DMS79 (cell line): ENCODE results near the gene SNAP29.
"Not testable (repeated sequence)": the region's sequence is repeated elsewhere in the genome, so short reads cannot be mapped to it uniquely, and the experiment has no call there.

Source experiments
- DNase-seq: peaks from one replicate; lab custom pipeline; 2025; lab: John Stamatoyannopoulos, UW

SNAP29 gene

GRCh38 chr22:20858615-20859416, at the start of gene SNAP29, which contains the start of gene PI4KA:
TSS of gene SNAP29 (plus strand) at chr22:20859007. CDS start at chr22:20859111, 104 bp downstream.
TSS of gene PI4KA (minus strand) at chr22:20858811. CDS start at chr22:20858725, 86 bp downstream.
- DNase-seq, result peak; percentile 67

- DNase-seq, result no peak
Observed at GRCh38 chr22:20809538-20810185, 49.1 kb upstream of the SNAP29 start.

- DNase-seq, result no peak
Observed at GRCh38 chr22:20810645-20811044, 48.2 kb upstream of the SNAP29 start.

GRCh38 chr22:20811171-20811570, 47.6 kb upstream of the SNAP29 start:
- no peak for DNase-seq

DNA sequence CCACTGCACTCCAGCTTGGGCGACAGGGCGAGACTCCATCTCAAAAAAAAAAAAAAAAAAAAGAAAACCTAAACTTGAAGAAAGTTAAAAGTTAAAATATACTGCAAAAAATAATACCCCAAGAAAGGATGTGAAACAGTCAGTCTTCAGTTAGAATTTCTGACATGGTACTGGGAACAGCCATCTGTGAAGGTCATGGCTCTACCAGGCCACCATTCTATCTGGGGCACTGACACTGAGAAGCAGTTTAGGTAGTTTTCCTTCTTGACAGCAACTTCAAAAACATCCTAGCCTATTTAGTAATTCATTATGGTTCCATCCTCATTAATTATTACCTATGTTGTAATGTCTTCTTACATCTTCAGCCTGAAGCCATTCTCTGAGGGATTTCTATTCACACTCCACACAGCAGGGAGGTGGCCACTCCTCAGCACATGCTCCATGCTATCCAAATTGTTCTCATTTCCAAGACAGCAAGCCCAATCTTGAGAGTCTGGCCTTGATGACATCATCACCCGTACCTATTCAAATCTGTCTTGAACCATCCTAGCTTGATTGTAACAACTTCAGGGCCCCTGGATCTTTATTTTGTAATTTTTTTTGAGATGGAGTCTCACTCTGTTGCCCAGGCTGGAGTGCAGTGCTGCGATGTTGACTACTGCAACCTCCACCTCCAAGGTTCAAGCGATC, 46.7 kb upstream of the SNAP29 start:
- no peak for DNase-seq

DNA sequence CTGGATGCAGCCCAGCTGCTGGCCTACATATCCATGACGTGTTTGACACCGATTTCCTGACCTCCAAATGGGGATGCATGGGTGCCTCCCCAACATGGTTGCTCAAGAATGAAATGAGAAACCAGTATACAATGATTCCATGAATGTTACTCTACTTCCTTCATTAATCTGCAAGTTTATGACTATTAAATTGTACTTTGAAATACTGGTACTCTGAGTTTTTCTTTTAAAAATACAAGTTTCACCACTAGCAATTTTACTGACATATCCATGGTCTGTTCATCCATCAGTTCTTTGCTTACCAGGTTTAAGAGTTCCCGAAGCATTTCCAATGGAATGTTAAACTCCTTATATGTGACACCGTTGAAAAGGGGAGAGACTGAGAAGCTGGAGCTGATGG, 45.8 kb upstream of the SNAP29 start:
- no peak for DNase-seq

DNA sequence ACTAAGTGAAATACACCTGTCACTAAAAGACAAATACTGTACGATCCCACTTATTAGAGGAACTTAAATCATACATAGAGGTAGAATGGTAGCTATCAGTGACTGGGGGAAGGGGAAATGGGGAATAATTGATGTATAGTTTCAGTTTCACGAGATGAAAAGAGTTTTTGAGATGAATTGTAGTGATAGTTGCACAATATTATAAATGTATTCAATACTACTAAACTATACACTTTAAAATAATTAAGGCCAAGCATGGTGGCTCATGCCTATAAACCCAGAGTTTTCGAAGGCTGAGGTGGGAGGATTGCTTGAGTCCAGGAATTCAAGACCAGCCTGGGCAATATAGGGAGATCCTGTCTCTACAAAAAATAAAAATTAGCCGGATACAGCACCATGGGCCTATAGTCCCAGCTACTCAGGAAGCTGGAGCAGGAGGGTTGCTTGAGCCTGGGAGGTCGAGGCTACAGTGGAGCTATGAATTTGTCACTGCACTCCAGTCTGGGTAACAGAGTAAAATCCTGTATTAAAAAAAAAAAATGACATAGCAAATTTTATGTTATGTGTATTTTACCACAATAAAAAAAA, 44.5 kb upstream of the SNAP29 start:
- no peak for DNase-seq

DNA sequence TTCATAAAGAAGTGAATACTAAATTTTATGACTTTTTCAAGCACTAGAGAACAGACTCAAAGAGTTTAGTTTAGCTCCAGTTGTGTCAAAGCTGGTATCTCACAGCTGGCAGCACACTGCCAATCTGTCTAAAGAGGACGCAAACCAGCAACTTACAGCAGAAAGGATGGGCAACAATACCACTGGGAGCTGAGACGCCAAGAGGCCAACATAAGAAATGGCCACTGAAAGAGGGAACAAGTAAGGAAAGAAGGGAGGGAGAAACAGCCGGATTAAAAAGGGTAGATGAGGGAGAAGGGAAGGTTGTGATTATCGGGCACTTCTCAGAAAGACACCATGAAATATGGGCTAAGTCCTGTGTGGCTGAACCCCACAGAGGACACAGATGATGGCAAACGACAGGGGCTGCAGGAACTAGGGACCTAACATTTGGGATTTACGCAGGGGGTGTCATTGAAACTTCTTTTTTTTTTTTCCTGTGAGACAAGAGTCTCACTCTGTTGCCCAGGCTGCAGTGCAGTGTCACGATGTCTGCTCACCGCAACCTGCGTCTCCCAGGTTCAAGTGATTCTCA, 43.2 kb upstream of the SNAP29 start:
- DNase-seq, result no peak

- DNase-seq, result no peak
Observed at GRCh38 chr22:20816559-20816958, 42.2 kb upstream of the SNAP29 start.

- no peak for DNase-seq
Observed at GRCh38 chr22:20818471-20818870, 40.3 kb upstream of the SNAP29 start.

DNA sequence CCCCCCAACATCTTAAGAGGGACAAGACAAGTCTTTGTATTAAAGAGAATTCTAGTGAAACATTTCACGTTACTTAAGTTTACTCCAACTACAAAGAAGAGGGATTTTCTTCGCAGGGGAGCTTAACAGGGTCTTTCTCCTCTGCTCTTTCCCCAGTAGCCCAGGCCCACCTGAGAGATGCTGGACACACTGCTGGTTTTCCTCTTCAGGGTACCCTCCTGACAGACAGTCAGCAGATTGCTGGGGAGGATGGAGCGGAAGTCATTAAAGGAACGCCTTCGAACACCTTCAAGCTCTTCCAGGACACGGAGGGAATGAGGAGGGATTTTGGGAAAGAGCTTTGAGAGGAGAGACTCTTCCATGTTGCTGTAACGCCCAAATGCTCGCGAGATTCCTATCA, 39.3 kb upstream of the SNAP29 start:
- no peak for DNase-seq

DNA sequence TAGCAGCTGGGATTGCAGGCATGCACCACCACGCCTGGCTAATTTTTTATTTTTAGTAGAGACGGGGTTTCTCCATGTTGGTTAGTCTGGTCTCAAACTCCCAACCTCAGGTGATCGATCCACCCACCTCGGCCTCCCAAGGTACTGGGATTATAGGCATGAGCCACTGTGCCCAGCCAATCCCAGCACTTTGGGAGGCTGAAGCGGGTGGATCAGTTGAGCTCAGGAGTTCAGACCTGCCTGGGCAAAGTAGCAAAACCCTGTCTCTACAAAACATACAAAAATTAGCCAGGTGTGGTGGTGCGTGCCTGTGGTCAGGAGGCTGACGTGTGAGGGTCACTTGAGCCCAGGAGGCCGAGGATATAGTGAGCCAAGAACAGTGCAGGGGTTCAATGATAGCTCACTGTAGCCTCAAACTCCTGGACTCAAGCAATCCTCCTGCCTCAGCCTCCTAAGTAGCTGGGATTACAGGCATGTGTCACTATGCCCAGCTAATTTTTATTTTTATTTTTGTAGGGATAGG, 37.0 kb upstream of the SNAP29 start:
- not testable (repeated sequence) for DNase-seq

DNA sequence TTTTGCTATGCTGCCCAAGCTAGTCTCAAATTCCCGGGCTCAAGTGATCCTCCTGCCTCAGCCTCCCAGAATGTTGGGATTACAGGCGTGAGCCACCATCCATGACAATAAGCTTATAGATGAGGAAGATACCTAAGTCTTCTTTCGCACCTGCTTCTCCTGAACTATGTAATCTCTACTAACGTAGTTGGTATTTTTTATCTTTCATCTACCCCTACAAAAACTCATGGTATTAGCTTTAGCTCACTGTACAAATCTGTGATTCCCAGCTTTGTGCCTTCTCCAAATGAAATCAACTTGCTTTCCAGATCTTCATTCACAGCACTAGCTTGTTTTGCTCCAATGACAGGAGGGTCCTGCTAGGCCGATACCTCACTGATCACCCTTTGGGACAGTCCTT, 36.6 kb upstream of the SNAP29 start:
- no peak for DNase-seq

DNA sequence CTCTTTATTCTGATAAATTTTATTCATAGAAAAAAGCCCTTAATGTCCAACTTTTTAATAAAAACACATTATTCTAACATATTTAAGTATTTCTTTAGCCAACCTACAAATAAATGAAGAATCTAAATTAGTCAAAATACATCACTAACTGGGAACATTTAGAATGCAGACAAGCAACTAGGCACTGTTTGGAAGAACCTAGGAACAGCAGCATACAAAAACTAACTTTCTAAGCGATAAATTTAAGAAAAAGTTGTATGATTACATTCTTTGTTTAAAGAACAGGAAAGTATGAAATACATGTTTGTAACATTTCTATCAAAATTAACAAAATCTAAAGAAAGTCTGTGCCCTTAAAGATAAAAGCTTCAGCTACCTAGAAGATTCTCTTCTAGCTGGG, 35.5 kb upstream of the SNAP29 start:
- no peak for DNase-seq

- DNase-seq, result not testable (repeated sequence)
Observed at GRCh38 chr22:20825216-20825615, 33.6 kb upstream of the SNAP29 start.

GRCh38 chr22:20825624-20826023, 33.2 kb upstream of the SNAP29 start:
- DNase-seq, result no peak

GRCh38 chr22:20826373-20827152, 32.2 kb upstream of the SNAP29 start:
- DNase-seq, result not testable (repeated sequence)

DNA sequence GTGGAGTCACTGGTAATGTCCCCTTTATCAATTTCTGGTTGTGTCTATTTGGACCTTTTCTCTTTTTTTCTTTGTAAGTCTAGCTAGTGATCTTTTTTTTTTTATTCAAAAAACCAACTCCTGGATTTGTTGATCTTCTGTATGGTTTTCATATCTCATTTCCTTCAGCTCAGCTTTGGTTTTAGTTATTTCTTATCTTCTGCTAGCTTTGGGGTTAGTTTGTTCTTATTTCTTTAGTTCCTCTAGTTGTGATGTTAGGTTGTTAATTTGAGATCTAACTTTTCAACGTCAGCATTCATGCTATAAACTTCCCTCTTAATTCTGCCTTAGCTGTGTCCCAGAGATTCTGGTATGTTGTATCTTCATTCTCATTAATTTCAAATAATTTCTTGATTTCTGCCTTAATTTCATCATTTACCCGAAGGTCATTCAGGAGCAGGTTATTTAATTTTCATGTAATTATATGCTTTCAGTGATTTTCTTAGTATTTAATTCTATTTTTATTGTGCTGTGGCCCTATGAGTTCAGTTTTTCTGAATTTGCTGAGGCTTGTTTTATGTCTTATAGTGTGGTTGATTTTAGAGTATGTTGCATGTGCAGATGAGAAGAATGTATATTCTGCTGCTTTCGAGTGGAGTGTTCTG, 29.2 kb upstream of the SNAP29 start:
- DNase-seq, result no peak

DNA sequence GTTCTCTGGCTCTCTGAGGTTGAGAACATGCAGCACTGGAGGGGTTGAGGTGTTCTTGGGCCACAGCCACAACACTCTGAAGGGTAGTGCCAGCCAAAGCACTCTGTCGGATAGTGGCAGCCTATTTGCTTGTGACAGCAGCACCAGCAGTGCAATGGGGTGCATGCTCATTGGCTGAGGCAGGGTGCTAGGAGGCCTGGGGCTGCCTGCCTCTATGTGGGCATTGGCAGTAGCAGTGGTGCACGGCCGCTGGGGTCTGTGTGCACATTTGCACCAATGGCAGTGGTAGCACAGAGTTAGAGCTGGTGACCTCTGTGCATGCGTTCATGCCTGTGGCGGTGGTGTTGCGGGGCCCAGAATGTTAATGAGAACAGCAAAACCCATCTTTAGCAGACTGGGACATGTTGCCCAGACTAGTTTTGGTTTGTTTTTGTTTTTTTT, 25.6 kb upstream of the SNAP29 start:
- DNase-seq, result no peak

GRCh38 chr22:20834206-20834605, 24.6 kb upstream of the SNAP29 start:
- no peak for DNase-seq
